GM12878 (cell line): ENCODE data around the gene RAPH1. TPM values are rescaled to one million over a fixed set of nuclear protein-coding genes. Genes with fewer than 3 reads are reported as not detected.

Source experiments
- CHD4 ChIP-seq: fragments of 200-600 bp; sonication (generic); IDR thresholded peaks from 2 replicates; pipeline ENCODE4 v1.6.1; 2016; ENCODE audit warnings: mild to moderate bottlenecking
- HDAC2 ChIP-seq: fragments of 200-600 bp; sonication (generic); IDR thresholded peaks from 2 replicates; pipeline ENCODE4 v1.6.1; 2017
- IRF4 ChIP-seq: IDR thresholded peaks from 2 replicates; pipeline ENCODE4 v1.6.1; 2011; ENCODE audit warnings: low read depth, low read length
- JUNB ChIP-seq: IDR thresholded peaks from 2 replicates; pipeline ENCODE4 v1.6.1; 2016; ENCODE audit warnings: antibody characterized with exemption, mild to moderate bottlenecking
- SUZ12 ChIP-seq: fragments of 200-600 bp; sonication (generic); IDR thresholded peaks from one replicate; pipeline ENCODE4 v1.6.1; 2018; ENCODE audit warnings: antibody characterized with exemption, mild to moderate bottlenecking; ENCODE audit not compliant: unreplicated experiment
- ZNF207 ChIP-seq: fragments of 450-650 bp; IDR thresholded peaks from 2 replicates; pipeline ENCODE4 v1.6.1; 2014; ENCODE audit warnings: antibody characterized with exemption, mild to moderate bottlenecking, borderline replicate concordance
- ZNF24 ChIP-seq: fragments of 450-650 bp; IDR thresholded peaks from 2 replicates; pipeline ENCODE4 v1.6.1; 2017; ENCODE audit warnings: antibody characterized with exemption, mild to moderate bottlenecking
- polyA plus RNA-seq, 11 experiments: library from polyadenylated mRNA; depleted of rRNA in 4 of 11; unstranded in 6 of 11; stranded (reverse) in 5 of 11; fragments of >200 nt; fragmentation: Nextera tagmentation in 4 of 11; fragmentation: Illumina TruSeq in 1 of 11; extraction: Ambion mirVana in 4 of 11; extraction: Trizol in 1 of 11; gene quantifications; 1 replicate in 1 of 11; 2 replicates in 10 of 11; pipeline versions ENCODE4 v1.2.1 to v1.2.3, GENCODE V29; 2011 to 2016; ENCODE audit warnings: inconsistent platforms in 2 of 11, missing spikeins in 2 of 11, low read depth in 1 of 11
- total RNA-seq, 4 experiments: library from RNA; depleted of rRNA in 3 of 4; stranded (reverse); fragments of >200 nt in 3 of 4; fragmentation: Illumina TruSeq in 1 of 4; extraction: Trizol in 1 of 4; gene quantifications; 2 replicates each; pipeline versions ENCODE4 v1.2.1 to v1.2.3, GENCODE V29; 2013 to 2021
- TF ChIP-seq, protein P1 (sequence below): fragments of 450-650 bp; IDR thresholded peaks from 2 replicates; pipeline ENCODE4 v1.6.1; 2017; ENCODE audit warnings: mild to moderate bottlenecking, moderate library complexity
- TF ChIP-seq, protein P2 (sequence below): fragments of 150-350 bp; IDR thresholded peaks from 2 replicates; pipeline ENCODE4 v1.6.1; 2016; ENCODE audit warnings: low read depth, low read length
- TF ChIP-seq, protein P3 (sequence below): fragments of 450-650 bp; IDR thresholded peaks from 2 replicates; pipeline ENCODE4 v1.6.1; 2014; ENCODE audit warnings: mild to moderate bottlenecking

Gene RAPH1
- total and polyA plus RNA-seq, 10 of the 15 experiments (the other 5 are each of a cell fraction or from before 2014, with no cell fraction given), result 0.09 to 0.90 (median 0.21) TPM; not detected in 7

DNA sequence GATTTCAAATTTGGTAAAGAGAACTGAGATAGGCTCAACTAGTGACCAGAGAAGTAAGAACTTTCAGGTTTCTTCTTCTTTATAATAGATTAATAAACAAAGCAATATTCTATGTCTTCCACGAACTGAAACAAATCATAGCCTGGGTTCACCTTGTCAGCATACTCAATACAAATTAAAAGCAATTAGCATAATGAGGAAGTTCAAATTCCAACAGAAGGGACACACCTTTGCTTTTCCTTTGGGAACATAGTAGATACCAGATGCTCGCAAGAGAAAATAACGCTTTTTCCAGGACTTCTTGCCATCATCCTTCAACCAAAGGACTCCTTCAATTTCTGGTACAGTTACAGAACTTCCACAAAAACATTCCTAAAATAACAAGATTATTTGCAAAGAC, 79.9 kb downstream of the RAPH1 start (continued):
- TF ChIP-seq, protein P1, sequence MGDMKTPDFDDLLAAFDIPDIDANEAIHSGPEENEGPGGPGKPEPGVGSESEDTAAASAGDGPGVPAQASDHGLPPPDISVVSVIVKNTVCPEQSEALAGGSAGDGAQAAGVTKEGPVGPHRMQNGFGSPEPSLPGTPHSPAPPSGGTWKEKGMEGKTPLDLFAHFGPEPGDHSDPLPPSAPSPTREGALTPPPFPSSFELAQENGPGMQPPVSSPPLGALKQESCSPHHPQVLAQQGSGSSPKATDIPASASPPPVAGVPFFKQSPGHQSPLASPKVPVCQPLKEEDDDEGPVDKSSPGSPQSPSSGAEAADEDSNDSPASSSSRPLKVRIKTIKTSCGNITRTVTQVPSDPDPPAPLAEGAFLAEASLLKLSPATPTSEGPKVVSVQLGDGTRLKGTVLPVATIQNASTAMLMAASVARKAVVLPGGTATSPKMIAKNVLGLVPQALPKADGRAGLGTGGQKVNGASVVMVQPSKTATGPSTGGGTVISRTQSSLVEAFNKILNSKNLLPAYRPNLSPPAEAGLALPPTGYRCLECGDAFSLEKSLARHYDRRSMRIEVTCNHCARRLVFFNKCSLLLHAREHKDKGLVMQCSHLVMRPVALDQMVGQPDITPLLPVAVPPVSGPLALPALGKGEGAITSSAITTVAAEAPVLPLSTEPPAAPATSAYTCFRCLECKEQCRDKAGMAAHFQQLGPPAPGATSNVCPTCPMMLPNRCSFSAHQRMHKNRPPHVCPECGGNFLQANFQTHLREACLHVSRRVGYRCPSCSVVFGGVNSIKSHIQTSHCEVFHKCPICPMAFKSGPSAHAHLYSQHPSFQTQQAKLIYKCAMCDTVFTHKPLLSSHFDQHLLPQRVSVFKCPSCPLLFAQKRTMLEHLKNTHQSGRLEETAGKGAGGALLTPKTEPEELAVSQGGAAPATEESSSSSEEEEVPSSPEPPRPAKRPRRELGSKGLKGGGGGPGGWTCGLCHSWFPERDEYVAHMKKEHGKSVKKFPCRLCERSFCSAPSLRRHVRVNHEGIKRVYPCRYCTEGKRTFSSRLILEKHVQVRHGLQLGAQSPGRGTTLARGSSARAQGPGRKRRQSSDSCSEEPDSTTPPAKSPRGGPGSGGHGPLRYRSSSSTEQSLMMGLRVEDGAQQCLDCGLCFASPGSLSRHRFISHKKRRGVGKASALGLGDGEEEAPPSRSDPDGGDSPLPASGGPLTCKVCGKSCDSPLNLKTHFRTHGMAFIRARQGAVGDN, result no peak
- TF ChIP-seq, protein P2, sequence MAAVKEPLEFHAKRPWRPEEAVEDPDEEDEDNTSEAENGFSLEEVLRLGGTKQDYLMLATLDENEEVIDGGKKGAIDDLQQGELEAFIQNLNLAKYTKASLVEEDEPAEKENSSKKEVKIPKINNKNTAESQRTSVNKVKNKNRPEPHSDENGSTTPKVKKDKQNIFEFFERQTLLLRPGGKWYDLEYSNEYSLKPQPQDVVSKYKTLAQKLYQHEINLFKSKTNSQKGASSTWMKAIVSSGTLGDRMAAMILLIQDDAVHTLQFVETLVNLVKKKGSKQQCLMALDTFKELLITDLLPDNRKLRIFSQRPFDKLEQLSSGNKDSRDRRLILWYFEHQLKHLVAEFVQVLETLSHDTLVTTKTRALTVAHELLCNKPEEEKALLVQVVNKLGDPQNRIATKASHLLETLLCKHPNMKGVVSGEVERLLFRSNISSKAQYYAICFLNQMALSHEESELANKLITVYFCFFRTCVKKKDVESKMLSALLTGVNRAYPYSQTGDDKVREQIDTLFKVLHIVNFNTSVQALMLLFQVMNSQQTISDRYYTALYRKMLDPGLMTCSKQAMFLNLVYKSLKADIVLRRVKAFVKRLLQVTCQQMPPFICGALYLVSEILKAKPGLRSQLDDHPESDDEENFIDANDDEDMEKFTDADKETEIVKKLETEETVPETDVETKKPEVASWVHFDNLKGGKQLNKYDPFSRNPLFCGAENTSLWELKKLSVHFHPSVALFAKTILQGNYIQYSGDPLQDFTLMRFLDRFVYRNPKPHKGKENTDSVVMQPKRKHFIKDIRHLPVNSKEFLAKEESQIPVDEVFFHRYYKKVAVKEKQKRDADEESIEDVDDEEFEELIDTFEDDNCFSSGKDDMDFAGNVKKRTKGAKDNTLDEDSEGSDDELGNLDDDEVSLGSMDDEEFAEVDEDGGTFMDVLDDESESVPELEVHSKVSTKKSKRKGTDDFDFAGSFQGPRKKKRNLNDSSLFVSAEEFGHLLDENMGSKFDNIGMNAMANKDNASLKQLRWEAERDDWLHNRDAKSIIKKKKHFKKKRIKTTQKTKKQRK, result no peak
- TF ChIP-seq ZNF207, result no peak
- TF ChIP-seq HDAC2, result no peak
- TF ChIP-seq CHD4, result no peak
- no peak for TF ChIP-seq JUNB
- no peak for TF ChIP-seq ZNF24
- no peak for TF ChIP-seq IRF4
- TF ChIP-seq, protein P3, sequence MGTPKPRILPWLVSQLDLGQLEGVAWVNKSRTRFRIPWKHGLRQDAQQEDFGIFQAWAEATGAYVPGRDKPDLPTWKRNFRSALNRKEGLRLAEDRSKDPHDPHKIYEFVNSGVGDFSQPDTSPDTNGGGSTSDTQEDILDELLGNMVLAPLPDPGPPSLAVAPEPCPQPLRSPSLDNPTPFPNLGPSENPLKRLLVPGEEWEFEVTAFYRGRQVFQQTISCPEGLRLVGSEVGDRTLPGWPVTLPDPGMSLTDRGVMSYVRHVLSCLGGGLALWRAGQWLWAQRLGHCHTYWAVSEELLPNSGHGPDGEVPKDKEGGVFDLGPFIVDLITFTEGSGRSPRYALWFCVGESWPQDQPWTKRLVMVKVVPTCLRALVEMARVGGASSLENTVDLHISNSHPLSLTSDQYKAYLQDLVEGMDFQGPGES, result no peak
- TF ChIP-seq SUZ12, result no peak
